ENCODE results near the gene DTNA.

DNA sequence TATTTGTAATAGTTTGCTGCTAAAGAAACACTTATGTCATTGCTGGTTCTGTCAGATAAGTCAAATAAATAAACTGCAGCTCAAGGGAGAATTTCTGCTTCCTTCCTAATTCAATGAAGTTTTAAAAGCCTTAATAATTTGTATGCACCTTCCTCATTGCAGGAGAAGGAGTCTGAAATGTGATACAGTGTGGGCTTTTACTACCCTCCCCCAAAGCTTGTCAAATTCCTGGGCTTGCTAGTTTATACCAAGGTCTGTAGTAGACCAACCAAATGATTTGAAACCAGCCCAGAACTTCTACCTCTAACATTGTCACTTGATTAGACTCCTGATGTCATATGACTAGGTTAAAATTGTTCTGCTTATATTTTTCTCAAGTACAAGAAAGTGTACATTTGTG lies 131.8 kb downstream of the DTNA start:
- TF ChIP-seq, protein P1, sequence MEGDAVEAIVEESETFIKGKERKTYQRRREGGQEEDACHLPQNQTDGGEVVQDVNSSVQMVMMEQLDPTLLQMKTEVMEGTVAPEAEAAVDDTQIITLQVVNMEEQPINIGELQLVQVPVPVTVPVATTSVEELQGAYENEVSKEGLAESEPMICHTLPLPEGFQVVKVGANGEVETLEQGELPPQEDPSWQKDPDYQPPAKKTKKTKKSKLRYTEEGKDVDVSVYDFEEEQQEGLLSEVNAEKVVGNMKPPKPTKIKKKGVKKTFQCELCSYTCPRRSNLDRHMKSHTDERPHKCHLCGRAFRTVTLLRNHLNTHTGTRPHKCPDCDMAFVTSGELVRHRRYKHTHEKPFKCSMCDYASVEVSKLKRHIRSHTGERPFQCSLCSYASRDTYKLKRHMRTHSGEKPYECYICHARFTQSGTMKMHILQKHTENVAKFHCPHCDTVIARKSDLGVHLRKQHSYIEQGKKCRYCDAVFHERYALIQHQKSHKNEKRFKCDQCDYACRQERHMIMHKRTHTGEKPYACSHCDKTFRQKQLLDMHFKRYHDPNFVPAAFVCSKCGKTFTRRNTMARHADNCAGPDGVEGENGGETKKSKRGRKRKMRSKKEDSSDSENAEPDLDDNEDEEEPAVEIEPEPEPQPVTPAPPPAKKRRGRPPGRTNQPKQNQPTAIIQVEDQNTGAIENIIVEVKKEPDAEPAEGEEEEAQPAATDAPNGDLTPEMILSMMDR (IDR thresholded peaks at IDR 0.05), result no peak
- TF ChIP-seq POLR2A (IDR thresholded peaks at IDR 0.05), result no peak

Measured in thyroid gland (tissue), 4 donors.